Stimulated activated CD4-positive, alpha-beta T cell treated with anti-CD3 and anti-CD28 coated beads, Interleukin-15, amount 100 ng/mL, for 24 hours (primary cell): ENCODE data around the gene INSR.

Source experiments
- DNase-seq: peaks from one replicate; pipeline ENCODE4 v3.0.0-alpha.2; 2020

Gene INSR

DNA sequence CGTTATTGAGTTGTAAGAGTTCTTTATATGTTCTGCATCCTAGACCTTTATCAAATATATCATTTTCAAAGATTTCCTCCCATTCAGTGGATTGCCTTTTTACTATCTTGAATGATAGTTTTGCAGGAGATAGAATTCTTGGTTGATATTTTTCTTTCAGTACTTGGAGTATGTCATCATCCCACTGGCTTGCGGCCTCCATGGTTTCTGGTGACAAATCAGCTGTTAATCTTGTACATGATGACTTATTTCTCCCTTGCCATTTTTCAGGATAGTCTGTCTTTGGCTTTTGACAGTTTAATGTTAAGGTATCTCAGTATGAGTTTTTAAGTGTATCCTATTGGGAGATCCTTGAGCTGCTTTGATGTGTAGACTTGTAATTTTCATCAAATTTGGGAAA, 216.2 kb downstream of the INSR start:
- no peak for DNase-seq

DNA sequence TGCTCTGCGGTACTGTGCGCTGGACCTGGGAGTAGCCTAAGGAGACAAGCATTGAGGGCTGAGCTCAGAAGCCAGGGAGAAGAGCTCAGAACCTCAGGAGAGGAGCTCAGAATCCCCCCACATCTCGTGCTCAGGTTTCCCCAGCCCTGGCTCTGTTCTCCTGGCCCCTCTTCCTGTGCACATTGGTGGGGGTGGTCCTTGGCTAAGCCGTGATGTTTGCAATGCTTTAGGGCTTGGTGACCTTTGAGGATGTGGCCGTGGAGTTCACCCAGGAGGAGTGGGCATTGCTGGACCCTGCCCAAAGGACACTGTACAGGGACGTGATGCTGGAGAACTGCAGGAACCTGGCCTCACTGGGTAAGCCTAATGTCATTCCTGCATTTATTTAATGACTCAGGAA, 218.1 kb downstream of the INSR start:
- DNase-seq, result no peak

GRCh38 chr19:7074705-7075282, 219.4 kb downstream of the INSR start:
- no peak for DNase-seq

- DNase-seq, result no peak
These were observed 221.7 kb downstream of the INSR start for GRCh38 chr19:7072541-7072940.

DNA sequence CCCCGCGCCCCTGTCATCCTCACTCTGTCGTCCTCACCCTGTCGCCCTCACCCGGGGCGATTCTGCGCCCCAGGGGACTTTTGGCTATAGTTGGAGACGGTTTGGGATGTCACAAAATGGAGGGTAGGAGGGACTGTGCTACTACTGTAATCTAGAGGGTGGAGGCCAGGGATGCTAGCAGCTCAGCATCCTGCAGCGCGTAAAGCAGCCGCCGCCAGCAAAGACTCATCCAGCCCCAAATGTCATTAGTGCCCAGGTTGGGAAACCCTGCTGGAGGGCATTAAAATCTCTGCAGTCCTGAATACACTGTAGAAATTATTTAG, 224.3 kb downstream of the INSR start:
- no peak for DNase-seq

- DNase-seq, result peak; percentile 100
These were observed 224.9 kb downstream of the INSR start, which contains the start of gene ZNF557 for GRCh38 chr19:7069042-7069903. Gene ZNF557 (plus strand): TSS chr19:7069703. CDS start chr19:7075075, 5,372 bp downstream.

- DNase-seq, result no peak
These were observed 225.6 kb downstream of the INSR start for GRCh38 chr19:7068599-7068998.

DNA sequence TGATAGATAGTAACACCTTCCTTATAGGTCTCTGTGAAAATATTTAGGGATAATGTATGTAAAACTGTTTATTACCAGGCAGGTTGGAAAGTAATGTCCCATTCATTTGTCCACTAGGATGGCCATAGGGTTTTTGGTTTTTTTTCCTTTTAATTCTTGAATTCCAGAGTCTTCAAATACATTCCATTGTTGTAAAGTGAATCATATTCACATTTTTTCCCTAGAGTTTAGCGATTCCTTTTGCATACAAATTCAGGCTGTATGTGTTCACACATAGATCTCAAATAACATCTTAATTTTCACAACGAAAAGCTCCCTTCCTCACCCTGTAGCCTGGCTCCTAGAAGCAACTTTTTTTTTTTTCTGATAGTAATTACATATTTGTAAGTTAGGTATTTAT, 226.5 kb downstream of the INSR start:
- DNase-seq, result no peak

- DNase-seq, result peak; percentile 23
These were observed 227.1 kb downstream of the INSR start for GRCh38 chr19:7067122-7067521.

GRCh38 chr19:7063764-7064418, 230.3 kb downstream of the INSR start:
- no peak for DNase-seq

DNA sequence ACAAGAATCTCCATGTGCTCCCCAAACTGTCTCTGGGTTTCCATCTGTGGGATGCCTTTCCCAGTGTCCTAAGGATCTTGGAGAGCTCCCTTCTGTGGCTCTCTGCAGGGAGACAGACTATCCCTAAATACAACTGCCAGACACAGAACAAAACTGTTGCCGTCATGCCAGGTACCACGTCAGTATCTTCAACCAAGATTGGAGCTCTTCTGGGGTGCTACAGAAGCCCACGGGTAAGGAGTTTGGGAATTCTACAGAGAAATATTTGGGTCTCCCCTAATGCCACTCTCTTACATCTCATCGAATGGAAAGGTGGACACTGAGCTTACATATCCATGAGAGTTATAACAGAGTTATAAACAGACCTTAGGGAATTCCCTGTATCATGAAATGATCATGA, 230.9 kb downstream of the INSR start:
- no peak for DNase-seq
